Activated CD8-positive, alpha-beta memory T cell treated with anti-CD3 and anti-CD28 coated beads for 4 hours (primary cell): ENCODE measurements around the gene HNRNPLL.
A peak's percentile ranks its signal among the peaks of the same experiment; 100 is the strongest.

Source experiments
- DNase-seq, 2 donors: peaks; one replicate each; pipeline ENCODE4 v3.0.0-alpha.2; 2020; ENCODE audit warnings: low read depth in 2 of 2

The HNRNPLL gene

DNA sequence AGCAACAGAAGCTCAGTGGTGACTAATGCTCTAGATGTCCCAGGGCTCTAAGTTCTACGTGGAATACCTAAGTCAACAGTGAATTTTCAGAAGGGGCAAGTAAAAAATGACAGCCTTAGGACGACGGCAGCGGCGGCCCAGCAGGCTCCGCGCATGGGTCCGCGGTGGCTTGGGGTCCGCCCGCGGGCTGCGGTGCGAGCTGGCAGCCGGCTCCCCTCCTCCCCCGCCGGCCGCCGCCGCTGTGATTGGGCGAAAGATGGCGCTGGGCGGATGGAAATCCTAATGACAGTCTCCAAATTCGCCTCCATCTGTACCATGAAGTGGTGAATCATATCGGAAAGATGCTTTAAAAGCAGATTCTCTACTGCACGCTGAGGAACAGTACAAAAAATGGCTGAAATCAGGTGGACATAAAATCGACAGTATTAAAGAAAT is 74.7 kb downstream of the HNRNPLL start:
- DNase-seq, result peak in 1 of 2 donors; percentile 22

DNA sequence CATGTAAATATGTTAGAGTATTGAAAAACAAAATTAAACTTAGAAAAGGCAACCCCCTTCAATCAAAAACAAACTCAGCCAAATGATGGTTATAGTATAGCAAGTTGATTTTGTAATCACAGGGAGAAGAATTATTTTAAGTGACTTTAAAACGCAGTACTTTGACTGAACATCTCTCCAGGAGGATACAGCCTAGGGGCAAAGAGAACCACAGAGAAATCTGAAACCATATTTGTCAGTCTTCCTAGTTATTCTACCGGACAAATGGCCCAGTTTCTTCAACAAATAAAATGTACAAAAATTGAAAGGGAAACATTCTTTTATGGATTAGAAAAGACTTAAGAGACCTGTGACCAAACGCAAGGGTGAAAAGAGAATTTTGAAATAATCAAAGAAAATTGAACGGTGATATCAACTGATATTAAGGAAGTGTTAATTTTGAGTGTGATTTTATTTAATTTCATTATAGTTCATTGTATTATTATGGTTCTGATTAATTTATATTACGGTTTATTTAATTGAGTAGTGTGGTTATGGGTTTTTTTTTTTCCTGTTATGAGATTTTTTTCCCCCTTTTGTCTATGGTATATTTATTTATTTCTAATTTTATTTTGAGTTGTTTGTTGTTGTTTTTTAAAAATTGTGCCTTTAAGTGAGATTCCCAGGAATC is 75.3 kb downstream of the HNRNPLL start:
- no peak for DNase-seq

DNA sequence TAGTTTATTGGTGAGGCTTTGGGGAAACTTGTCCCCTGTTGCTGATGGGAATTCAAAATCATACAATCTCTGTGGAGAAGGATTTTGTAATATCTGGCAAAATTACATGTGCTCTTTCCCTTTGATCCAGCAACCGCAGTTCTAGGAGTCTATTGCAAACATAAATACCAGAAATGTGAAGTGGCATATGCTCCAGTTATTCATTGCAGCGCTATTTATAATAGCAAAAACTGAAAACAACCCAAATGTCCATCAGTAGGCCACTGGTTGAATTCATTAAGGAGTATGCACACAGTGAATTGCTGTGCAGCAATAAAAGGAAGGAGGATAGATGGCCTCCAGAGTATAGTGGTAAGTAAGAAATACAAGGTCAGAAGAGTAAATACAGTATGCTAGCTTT is 76.5 kb downstream of the HNRNPLL start:
- no peak for DNase-seq

DNA sequence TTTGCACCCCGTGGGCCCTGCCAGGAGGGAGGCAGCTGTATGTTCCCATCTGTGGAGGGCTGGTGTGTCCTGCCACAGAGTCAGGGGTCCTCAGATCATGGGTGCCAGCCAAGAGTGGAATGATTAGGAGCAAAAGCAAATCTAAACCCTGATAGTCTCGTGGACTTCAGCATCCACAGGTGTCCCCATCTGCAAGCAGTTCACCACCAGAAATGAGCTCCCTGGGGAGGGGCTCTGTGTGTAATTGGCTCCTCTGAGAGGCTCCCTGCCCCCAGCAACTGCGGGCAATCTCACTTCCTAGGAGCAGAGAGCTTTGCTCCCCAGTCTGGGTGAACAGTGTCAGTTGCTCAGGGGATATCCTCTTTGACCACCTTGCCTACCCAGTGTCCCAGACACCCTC is 78.1 kb downstream of the HNRNPLL start:
- no peak for DNase-seq

DNA sequence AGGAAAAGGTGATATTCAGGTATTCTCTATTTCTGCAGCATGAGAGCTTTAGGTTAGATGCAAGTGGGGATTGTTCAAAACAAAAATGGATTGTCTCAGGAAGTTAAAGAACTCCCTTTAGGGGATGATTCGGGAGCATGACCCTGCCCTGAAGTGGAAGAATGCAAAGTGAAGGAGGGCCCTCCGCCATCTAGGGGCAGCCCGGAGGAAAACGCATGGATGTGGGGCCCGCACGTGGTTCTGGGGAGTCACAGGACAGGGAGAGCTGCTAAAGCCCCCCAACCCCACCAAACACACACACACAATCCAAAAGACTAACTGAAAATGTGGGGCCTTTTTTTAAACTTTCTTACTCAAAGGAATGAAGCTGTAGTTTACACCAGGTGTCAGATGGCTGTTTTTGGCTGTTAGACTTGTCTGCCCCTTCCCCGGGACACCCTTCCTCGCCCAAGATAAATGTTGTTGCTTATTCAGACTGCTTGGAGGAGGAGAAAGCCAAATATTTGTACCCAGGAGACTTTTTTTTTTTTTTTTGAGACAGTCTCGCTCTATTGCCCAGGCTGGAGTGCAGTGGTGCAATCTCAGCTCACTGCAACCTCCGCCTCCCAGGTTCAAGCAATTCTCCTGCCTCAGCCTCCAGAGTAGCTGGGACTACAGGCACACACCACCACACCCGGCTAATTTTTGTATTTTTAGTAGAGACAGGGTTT is 78.8 kb downstream of the HNRNPLL start:
- no peak for DNase-seq

DNA sequence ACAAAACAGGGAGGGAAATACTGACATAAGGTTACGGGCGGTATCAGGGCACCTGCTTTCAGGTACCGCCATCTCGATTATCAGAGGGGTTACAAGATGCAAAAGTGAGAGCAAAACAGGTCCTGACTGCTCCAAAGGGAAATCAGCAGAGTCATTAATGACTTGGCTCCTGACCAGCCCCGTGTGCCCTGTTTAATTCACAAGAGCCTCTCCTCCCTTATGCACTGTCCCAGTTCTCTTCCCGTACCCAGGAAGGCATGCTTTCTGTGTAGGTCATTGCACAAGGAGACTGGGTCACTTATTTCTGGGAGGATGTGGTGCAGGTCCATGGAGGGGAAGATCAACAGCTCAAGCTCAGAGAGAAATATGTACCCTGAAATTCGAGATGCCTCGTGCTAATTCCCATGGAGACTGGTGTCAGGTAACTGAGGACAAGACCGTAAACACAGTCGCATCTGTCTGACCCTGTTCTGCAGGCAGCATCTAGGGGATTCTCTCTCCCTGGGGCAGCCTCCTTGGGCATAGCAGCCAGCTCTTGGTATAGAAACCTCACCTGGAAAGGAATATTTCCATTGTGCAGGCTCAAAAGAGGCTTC is 79.9 kb downstream of the HNRNPLL start:
- DNase-seq, result no peak

DNA sequence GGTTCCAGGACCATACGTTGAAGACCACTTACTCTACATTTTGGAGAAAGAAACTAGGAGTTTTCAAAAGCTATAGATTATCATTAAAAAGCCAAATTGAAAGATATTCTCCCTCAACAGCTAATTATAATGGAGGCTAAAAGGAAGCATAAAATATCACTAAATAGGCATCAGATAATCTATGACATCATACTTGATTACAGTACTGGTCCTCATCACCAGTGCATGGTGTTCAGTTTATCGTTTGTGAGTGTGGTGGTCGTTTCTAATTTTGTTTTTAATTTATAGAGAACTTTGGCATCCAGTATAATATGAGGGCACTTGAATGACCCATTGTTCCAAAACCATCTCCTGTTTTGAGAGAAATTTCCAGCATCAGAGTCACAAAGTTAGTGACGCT is 80.9 kb downstream of the HNRNPLL start:
- DNase-seq, result no peak

DNA sequence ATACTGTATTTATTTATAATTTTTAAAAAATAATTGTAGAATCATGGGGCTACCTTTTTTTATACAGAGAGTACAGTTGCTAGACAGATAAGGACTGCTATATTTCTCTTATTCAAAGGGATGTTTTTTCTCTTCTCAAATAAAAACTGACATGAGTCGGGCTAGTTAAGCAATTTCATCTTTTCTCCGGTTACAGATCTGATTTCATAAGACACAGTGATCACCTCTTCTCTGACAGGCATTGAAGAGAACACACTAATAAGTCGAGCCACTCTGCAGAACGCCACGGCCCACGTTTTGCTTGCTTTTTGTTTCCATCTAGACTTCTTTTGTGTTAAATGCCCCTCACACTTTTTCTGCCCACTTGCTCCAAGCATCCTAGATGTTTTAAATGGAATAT is 85.4 kb downstream of the HNRNPLL start:
- no peak for DNase-seq

DNA sequence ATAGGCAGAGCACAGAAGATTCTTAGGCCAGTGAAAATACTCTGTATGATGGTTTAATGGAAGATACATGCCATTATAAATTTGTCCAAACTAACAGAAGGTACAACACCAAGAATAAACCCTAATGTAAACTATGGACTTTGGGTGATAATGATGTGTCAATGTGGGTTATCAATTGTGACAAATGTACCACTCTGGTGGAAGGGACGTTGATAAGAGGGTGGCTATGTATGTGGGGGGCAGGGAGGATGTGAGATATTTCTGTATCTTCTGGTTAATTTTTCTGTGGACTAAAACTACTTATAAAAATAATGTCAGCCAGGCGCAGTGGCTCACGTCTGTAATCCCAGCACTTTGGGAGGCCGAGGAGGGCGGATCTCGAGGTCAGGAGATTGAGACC is 86.2 kb downstream of the HNRNPLL start:
- DNase-seq, result no peak

DNA sequence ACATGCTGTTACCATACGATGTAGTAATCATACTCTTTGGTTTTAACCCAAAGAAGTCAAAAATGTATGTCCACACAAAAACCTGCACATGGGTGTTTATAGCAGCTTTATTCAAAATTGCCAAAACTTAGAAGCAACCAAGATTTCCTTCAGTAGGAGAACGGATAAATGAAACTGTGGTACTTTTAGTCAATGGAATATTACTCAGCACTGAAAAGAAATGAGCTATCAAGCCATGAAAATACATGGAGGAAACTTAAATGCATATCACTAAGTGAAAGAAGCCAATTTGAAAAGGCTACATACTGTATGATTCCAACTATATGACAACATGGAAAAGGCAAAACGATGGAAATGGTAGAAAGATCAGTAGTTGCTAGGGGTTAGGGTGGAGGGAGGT is 86.6 kb downstream of the HNRNPLL start:
- no peak for DNase-seq

DNA sequence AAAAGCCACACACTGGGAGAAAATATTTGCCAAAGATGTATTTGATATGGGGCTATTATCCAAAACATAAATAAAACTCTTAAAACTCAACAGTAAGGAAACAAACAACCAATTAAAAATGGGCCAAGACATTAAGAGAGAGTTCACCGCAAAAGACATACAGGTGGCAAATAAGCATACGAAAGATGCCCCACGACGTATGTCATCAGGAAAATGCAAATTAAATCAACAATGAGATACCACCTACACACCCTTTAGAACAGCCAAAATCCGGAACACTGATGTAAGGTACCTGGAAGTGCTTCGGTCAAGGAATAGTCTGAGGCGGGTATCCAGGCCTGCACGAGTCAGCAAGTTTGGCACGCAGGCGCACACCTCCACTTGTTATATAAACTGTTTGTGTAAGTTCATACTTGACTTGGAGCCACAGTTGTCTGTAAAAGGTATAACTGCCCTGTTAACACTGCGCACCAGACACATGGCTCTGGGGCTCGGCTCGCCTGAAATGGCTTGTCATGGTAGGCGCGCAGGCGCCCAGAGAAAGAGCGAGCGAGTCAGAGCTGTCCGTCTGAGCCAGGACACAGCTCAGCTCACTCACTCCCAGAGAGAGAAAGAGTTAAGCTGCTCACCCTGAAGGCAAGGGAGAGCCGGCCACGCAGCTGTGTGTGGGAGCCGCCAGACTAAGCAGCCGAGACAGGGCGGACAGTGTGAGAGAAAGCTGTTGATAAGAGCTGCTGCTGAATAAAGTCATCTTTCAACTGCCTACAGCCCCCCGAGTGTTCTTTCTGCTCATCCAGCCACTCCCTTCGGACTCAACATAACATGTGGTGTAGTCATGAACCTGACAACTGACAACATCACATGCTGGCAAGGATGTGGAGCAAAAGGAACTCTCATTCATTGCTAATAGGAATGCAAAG is 87.3 kb downstream of the HNRNPLL start:
- no peak for DNase-seq

DNA sequence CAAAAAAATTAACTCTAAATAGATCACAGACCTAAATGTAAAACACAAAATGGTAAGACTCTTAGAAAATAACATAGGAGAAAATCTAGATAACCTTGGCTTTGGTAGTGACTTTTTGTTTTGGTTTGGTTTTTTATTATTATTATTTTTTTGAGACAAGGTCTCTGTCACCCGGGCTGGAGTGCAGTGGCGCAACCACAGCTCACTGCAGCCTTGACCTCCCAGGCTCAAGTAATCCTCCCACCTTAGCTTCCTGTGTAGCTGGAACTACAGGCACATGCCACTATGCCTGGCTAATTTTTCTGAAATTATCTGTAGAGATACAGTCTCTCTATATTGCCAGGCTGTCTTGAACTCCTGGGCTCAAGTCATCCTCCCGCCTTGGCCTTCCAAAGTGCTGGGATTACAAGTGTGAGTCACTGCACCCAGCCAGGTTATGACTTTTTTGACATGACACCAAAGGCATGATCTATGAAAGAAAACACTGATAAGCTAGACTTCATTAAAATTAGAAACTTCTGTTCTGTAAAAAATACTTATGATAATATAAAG is 88.0 kb downstream of the HNRNPLL start:
- no peak for DNase-seq

DNA sequence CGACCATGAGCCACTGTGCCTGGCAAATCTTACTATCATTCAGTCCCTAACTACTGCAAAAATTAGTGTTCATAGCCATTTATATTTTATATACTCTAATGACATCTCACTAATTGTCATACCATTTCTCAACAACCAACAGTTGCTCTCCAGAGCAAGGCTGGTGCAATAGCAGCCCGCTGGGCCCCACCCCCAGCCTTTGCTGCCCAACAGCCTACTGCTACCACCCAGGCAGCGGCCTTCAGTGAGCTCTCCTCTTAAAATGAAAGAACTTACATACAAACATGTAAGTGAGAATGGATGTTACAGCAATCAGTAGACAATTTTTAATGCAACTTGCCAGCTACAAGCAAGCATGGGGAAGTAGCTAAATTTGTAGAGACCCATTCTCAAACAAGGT is 90.5 kb downstream of the HNRNPLL start:
- no peak for DNase-seq
